ENCODE measurements around the gene LLCFC1.

DNA sequence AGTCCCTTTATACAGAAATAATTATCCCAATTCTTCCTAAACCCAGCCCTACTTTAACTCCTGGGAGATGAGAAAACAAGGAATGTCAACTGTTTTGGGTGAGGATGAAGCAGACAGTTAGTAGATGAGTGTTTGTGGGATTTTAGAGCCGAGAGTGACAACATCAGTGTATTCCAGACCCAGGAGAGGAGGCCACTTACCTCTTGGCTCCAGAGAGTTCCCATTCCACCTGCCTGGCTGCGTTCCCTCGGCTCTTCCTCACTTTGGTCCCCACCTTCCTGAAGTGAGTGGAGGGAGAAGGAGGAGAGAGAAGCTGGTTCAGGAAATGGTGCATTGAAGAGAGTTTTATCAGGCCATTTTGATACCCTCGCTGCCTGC is 22.3 kb downstream of the LLCFC1 start:
- TF ChIP-seq, protein P1, sequence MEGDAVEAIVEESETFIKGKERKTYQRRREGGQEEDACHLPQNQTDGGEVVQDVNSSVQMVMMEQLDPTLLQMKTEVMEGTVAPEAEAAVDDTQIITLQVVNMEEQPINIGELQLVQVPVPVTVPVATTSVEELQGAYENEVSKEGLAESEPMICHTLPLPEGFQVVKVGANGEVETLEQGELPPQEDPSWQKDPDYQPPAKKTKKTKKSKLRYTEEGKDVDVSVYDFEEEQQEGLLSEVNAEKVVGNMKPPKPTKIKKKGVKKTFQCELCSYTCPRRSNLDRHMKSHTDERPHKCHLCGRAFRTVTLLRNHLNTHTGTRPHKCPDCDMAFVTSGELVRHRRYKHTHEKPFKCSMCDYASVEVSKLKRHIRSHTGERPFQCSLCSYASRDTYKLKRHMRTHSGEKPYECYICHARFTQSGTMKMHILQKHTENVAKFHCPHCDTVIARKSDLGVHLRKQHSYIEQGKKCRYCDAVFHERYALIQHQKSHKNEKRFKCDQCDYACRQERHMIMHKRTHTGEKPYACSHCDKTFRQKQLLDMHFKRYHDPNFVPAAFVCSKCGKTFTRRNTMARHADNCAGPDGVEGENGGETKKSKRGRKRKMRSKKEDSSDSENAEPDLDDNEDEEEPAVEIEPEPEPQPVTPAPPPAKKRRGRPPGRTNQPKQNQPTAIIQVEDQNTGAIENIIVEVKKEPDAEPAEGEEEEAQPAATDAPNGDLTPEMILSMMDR (IDR thresholded peaks at IDR 0.05; ENCODE audit: borderline replicate concordance, extremely low read depth, low read length, poor library complexity, severe bottlenecking), result no peak
- TF ChIP-seq EZH2 (IDR thresholded peaks at IDR 0.05; ENCODE audit: borderline replicate concordance, low read depth, low read length, severe bottlenecking), result no peak

Data from DND-41 (cell line).